ENCODE results near the gene HSPA12B. TPM values are rescaled to one million over a fixed set of nuclear protein-coding genes. Genes with fewer than 3 reads are reported as not detected.
A peak's percentile ranks its signal among the peaks of the same experiment; 100 is the strongest.

HSPA12B gene
- total RNA-seq, 2 experiments from 2014 or later: 0.08 TPM; not detected in 1

GRCh38 chr20:3800878-3801260 is 68.4 kb downstream of the HSPA12B start:
- peaks cover 92% of the 10 kb centered on the region for H3K36me3 Mint-ChIP-seq (ENCODE audit: low read depth)
- Histone ChIP-seq H3K36me3 (ENCODE audit: insufficient read depth, low read length) (peaks cover 74% of the 10 kb centered on the region), H3K4me3 (ENCODE audit: low read length) (no peak overlapping the region), H3K9me3 (ENCODE audit: control insufficient read depth in 1 of 2, insufficient read depth in 1 of 2, low read length in 2 of 2) (no peaks in the 10 kb centered on the region), H3K4me1 (ENCODE audit: insufficient read depth, low read length) (peaks cover 86% of the 10 kb centered on the region), H3K27ac (ENCODE audit: low read depth in 1 of 2, low read length in 2 of 2) (peak overlapping the region; percentile 67 to 78), H3K27me3 (ENCODE audit: control insufficient read depth in 1 of 2, insufficient read depth in 2 of 2, low read length in 2 of 2) (no peaks in the 10 kb centered on the region)
- ChIA-PET CTCF (no interaction called here), POLR2A (interaction anchor here (1.4 to 3.5 kb wide), 6 partner anchors 13 to 33 kb away, joined by 3 to 88 read pairs (median 16); partner anchors contain the start of genes ADISSP, AP5S1, CENPB and SPEF1)
- ATAC-seq (ENCODE audit: poor library complexity): no peak
- no peak overlapping the region for H3K4me3 Mint-ChIP-seq
- H3K4me1 Mint-ChIP-seq (ENCODE audit: low read depth): peaks cover 75% of the 10 kb centered on the region
- intact Hi-C loops (cut with DNase I, micrococcal nuclease): no loop called here
- no peaks in the 10 kb centered on the region for H3K9me3 Mint-ChIP-seq
- TF ChIP-seq, protein P1, sequence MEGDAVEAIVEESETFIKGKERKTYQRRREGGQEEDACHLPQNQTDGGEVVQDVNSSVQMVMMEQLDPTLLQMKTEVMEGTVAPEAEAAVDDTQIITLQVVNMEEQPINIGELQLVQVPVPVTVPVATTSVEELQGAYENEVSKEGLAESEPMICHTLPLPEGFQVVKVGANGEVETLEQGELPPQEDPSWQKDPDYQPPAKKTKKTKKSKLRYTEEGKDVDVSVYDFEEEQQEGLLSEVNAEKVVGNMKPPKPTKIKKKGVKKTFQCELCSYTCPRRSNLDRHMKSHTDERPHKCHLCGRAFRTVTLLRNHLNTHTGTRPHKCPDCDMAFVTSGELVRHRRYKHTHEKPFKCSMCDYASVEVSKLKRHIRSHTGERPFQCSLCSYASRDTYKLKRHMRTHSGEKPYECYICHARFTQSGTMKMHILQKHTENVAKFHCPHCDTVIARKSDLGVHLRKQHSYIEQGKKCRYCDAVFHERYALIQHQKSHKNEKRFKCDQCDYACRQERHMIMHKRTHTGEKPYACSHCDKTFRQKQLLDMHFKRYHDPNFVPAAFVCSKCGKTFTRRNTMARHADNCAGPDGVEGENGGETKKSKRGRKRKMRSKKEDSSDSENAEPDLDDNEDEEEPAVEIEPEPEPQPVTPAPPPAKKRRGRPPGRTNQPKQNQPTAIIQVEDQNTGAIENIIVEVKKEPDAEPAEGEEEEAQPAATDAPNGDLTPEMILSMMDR (IDR thresholded peaks at IDR 0.05): no peak
- no peak for DNase-seq
- H3K27me3 Mint-ChIP-seq: no peaks in the 10 kb centered on the region
- H3K27ac Mint-ChIP-seq: peak overlapping the region; percentile 95

- Mint-ChIP-seq H3K27me3 (no peaks in the 10 kb centered on the region), H3K36me3 (ENCODE audit: low read depth) (peaks cover 93% of the 10 kb centered on the region), H3K9me3 (no peaks in the 10 kb centered on the region), H3K27ac (peak overlapping the region; percentile 95), H3K4me1 (ENCODE audit: low read depth) (peaks cover 78% of the 10 kb centered on the region), H3K4me3 (no peak overlapping the region)
- H3K36me3 ChIP-seq (ENCODE audit: insufficient read depth, low read length): peaks cover 78% of the 10 kb centered on the region
- no peaks in the 10 kb centered on the region for H3K9me3 ChIP-seq (ENCODE audit: control insufficient read depth in 1 of 2, insufficient read depth in 1 of 2, low read length in 2 of 2)
- peak overlapping the region; percentile 67 to 78 for H3K27ac ChIP-seq (ENCODE audit: low read depth in 1 of 2, low read length in 2 of 2)
- no peaks in the 10 kb centered on the region for H3K27me3 ChIP-seq (ENCODE audit: control insufficient read depth in 1 of 2, insufficient read depth in 2 of 2, low read length in 2 of 2)
- intact Hi-C loops (cut with DNase I, micrococcal nuclease): no loop called here
- peaks cover 86% of the 10 kb centered on the region for H3K4me1 ChIP-seq (ENCODE audit: insufficient read depth, low read length)
- POLR2A ChIA-PET: interaction anchor here (1.4 to 3.5 kb wide), 3 partner anchors 12 to 20 kb away, joined by 3 to 88 read pairs (median 25); partner anchors contain the start of genes AP5S1 and SPEF1
- no peak overlapping the region for H3K4me3 ChIP-seq (ENCODE audit: low read length)
- DNase-seq (no peak), ATAC-seq (ENCODE audit: poor library complexity) (no peak)
- CTCF ChIA-PET: no interaction called here
- TF ChIP-seq, protein P1 (IDR thresholded peaks at IDR 0.05): no peak
These were observed 68.8 kb downstream of the HSPA12B start for GRCh38 chr20:3801299-3801698.

DNA sequence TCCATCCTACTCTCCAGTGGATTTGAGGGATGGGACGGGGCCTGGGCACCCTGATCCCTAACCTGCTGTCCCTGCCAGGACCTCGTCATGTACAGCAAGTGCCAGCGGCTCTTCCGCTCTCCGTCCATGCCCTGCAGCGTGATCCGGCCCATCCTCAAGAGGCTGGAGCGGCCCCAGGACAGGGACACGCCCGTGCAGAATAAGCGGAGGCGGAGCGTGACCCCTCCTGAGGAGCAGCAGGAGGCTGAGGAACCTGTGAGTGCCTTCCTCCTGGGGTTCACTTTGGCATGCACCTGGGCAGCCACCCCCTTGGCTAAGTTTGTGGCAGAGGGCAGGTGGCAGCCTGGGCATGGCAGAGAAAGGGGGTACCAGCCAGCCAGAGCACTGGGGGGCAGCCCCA is 69.4 kb downstream of the HSPA12B start:
- peak overlapping the region; percentile 95 for H3K27ac Mint-ChIP-seq

More for the DNA sequence above, 69.4 kb downstream of the HSPA12B start:
- H3K36me3 ChIP-seq (ENCODE audit: insufficient read depth, low read length): peaks cover 80% of the 10 kb centered on the region
- ATAC-seq (ENCODE audit: poor library complexity) (no peak), DNase-seq (no peak)
- TF ChIP-seq, protein P1 (IDR thresholded peaks at IDR 0.05): no peak
- H3K27ac ChIP-seq (ENCODE audit: low read depth in 1 of 2, low read length in 2 of 2): peak overlapping the region; percentile 67 to 78
- H3K4me1 ChIP-seq (ENCODE audit: insufficient read depth, low read length): peaks cover 91% of the 10 kb centered on the region
- H3K27me3 Mint-ChIP-seq: no peaks in the 10 kb centered on the region
- POLR2A ChIA-PET: interaction anchor here (1.3 to 3.5 kb wide), 4 partner anchors 9 to 20 kb away, joined by 3 to 88 read pairs (median 4); partner anchors contain the start of gene SPEF1
- H3K4me3 Mint-ChIP-seq: no peak overlapping the region
- intact Hi-C loops (cut with DNase I, micrococcal nuclease): no loop called here
- H3K27me3 ChIP-seq (ENCODE audit: control insufficient read depth in 1 of 2, insufficient read depth in 2 of 2, low read length in 2 of 2): no peaks in the 10 kb centered on the region
- H3K9me3 ChIP-seq (ENCODE audit: control insufficient read depth in 1 of 2, insufficient read depth in 1 of 2, low read length in 2 of 2): no peaks in the 10 kb centered on the region
- H3K4me1 Mint-ChIP-seq (ENCODE audit: low read depth): peaks cover 81% of the 10 kb centered on the region
- H3K36me3 Mint-ChIP-seq (ENCODE audit: low read depth): peaks cover 95% of the 10 kb centered on the region
- no peak overlapping the region for H3K4me3 ChIP-seq (ENCODE audit: low read length)
- CTCF ChIA-PET: no interaction called here
- H3K9me3 Mint-ChIP-seq: no peaks in the 10 kb centered on the region

Other genes with a start within 250 kb of the HSPA12B start
- gene GFRA4, start 69.3 kb upstream of the HSPA12B start, total RNA-seq: not detected
- not detected for gene ADAM33, start 50.7 kb upstream of the HSPA12B start, total RNA-seq
- under 1 TPM; 0.08 to 0.11 TPM for gene SIGLEC1, start 20.1 kb upstream of the HSPA12B start, total RNA-seq
- 10 to 100 TPM; 11.2 to 11.6 TPM for gene ADISSP, start 35.1 kb downstream of the HSPA12B start, total RNA-seq
- gene SPEF1, start 48.8 kb downstream of the HSPA12B start, total RNA-seq: not detected
- 10 to 100 TPM; 25.1 to 25.3 TPM for gene CENPB, start 54.1 kb downstream of the HSPA12B start, total RNA-seq
- 100 to 1,000 TPM; 144 TPM for gene CDC25B, start 63.6 kb downstream of the HSPA12B start, total RNA-seq
- gene AP5S1, start 87.9 kb downstream of the HSPA12B start, total RNA-seq: 1 to 10 TPM; 6.0 TPM
- 10 to 100 TPM; 13.6 to 14.7 TPM for gene MAVS, start 114.1 kb downstream of the HSPA12B start, total RNA-seq
- 10 to 100 TPM; 49.0 to 51.1 TPM for gene PANK2, start 156.7 kb downstream of the HSPA12B start, total RNA-seq